NB4 (cell line): ENCODE results near the gene ADIRF.

Source experiments
- MYC ChIP-seq: IDR thresholded peaks from 2 replicates; pipeline ENCODE4 v1.6.1; 2011; ENCODE audit warnings: low read depth, low read length
- POLR2A ChIP-seq: IDR thresholded peaks from 2 replicates; pipeline ENCODE4 v1.6.1; 2011; ENCODE audit warnings: mild to moderate bottlenecking; ENCODE audit not compliant: insufficient read length; ENCODE audit errors: extremely low read depth
- TF ChIP-seq, protein P1 (sequence below): IDR thresholded peaks from 2 replicates; pipeline ENCODE4 v1.6.1; 2011; ENCODE audit warnings: low read depth, low read length
- TF ChIP-seq, protein P2 (sequence below): IDR thresholded peaks from one replicate; pipeline ENCODE4 v1.5.1; 2012; ENCODE audit warnings: low read depth, low read length

DNA sequence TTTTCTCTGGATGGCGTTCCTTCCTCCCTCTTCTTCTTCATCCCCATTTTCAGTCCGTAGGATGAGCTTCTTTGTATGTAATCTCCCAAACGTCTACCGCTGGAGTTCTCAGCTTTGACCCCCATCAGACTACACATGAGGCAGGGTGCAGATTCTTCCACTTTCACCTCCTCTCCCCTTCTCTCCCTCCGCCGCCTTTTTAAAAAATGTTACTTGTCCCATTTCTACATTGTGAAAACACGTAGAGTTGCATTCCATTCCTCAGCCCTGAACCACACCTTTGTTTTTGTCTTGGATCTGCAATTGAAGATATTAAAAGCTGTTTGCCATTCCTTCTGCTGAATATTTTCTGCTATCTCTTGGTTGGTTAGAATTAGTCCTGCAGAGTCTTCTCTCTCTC lies 6.2 kb downstream of the ADIRF start:
- TF ChIP-seq, protein P1, sequence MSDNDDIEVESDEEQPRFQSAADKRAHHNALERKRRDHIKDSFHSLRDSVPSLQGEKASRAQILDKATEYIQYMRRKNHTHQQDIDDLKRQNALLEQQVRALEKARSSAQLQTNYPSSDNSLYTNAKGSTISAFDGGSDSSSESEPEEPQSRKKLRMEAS: no peak
- TF ChIP-seq, protein P2, sequence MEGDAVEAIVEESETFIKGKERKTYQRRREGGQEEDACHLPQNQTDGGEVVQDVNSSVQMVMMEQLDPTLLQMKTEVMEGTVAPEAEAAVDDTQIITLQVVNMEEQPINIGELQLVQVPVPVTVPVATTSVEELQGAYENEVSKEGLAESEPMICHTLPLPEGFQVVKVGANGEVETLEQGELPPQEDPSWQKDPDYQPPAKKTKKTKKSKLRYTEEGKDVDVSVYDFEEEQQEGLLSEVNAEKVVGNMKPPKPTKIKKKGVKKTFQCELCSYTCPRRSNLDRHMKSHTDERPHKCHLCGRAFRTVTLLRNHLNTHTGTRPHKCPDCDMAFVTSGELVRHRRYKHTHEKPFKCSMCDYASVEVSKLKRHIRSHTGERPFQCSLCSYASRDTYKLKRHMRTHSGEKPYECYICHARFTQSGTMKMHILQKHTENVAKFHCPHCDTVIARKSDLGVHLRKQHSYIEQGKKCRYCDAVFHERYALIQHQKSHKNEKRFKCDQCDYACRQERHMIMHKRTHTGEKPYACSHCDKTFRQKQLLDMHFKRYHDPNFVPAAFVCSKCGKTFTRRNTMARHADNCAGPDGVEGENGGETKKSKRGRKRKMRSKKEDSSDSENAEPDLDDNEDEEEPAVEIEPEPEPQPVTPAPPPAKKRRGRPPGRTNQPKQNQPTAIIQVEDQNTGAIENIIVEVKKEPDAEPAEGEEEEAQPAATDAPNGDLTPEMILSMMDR: no peak
- TF ChIP-seq POLR2A: no peak
- no peak for TF ChIP-seq MYC
